HEK293T (cell line): ENCODE data around the gene RCN2.

Experiments
- BHLHE40 ChIP-seq: fragments of 450-650 bp; IDR thresholded peaks from 2 replicates; pipeline ENCODE4 v1.6.1; 2016; ENCODE audit warnings: mild to moderate bottlenecking, moderate library complexity, borderline replicate concordance
- ELF4 ChIP-seq: fragments of 450-650 bp; IDR thresholded peaks from 2 replicates; pipeline ENCODE4 v1.6.1; 2017; ENCODE audit warnings: antibody characterized with exemption
- FOXA1 ChIP-seq: fragments of 450-650 bp; IDR thresholded peaks from 2 replicates; pipeline ENCODE4 v1.6.1; 2016; ENCODE audit warnings: mild to moderate bottlenecking
- FOXK2 ChIP-seq: fragments of 450-650 bp; IDR thresholded peaks from 2 replicates; pipeline ENCODE4 v1.6.1; 2016; ENCODE audit warnings: mild to moderate bottlenecking
- FOXM1 ChIP-seq: fragments of 450-650 bp; IDR thresholded peaks from 2 replicates; pipeline ENCODE4 v1.6.1; 2017; ENCODE audit warnings: mild to moderate bottlenecking, borderline replicate concordance
- HDGF ChIP-seq: fragments of 450-650 bp; IDR thresholded peaks from 2 replicates; pipeline ENCODE4 v1.6.1; 2017; ENCODE audit warnings: antibody characterized with exemption, borderline replicate concordance
- NFRKB ChIP-seq: fragments of 450-650 bp; IDR thresholded peaks from 2 replicates; pipeline ENCODE4 v1.6.1; 2016; ENCODE audit warnings: mild to moderate bottlenecking, moderate library complexity
- SP1 ChIP-seq: fragments of 450-650 bp; IDR thresholded peaks from 2 replicates; pipeline ENCODE4 v1.6.1; 2017
- SUZ12 ChIP-seq: fragments of 450-650 bp; IDR thresholded peaks from 2 replicates; pipeline ENCODE4 v1.6.1; 2016; ENCODE audit warnings: mild to moderate bottlenecking
- ZNF384 ChIP-seq: fragments of 450-650 bp; IDR thresholded peaks from 2 replicates; pipeline ENCODE4 v1.6.1; 2016
- TF ChIP-seq, protein P1 (sequence below): fragments of 450-650 bp; IDR thresholded peaks from 2 replicates; pipeline ENCODE4 v1.6.1; 2016

DNA sequence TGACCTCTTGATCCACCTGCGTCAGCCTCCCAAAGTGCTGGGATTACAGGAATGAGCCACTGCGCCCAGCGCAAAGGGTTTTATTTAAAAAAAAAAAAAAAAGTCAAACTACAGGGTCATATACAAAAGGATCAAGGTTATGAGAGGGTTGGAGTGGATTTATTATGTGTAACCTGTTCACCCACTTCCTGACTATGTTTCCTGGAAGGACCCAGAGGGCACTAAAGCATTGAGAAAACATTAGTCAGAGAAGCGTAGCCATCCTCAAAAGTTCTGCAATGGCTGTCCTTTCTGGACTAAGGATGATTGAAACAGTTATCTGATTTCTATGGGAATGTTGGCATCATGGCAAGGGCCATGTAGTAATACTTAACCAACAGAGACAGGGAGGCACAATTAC lies 19.1 kb upstream of the RCN2 start:
- TF ChIP-seq SUZ12 = no peak
- TF ChIP-seq SP1 = no peak
- no peak for TF ChIP-seq HDGF
- no peak for TF ChIP-seq FOXM1
- TF ChIP-seq NFRKB = no peak
- TF ChIP-seq FOXK2 = no peak
- no peak for TF ChIP-seq BHLHE40
- TF ChIP-seq ZNF384 = no peak
- no peak for TF ChIP-seq ELF4
- TF ChIP-seq, protein P1, sequence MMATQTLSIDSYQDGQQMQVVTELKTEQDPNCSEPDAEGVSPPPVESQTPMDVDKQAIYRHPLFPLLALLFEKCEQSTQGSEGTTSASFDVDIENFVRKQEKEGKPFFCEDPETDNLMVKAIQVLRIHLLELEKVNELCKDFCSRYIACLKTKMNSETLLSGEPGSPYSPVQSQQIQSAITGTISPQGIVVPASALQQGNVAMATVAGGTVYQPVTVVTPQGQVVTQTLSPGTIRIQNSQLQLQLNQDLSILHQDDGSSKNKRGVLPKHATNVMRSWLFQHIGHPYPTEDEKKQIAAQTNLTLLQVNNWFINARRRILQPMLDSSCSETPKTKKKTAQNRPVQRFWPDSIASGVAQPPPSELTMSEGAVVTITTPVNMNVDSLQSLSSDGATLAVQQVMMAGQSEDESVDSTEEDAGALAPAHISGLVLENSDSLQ = no peak
- TF ChIP-seq FOXA1 = no peak
